PC-9 (cell line): ENCODE data around the gene PRIM2.
"Not testable (repeated sequence)": the region's sequence is repeated elsewhere in the genome, so short reads cannot be mapped to it uniquely, and the experiment has no call there.

Source experiments
- EZH2 ChIP-seq: fragments of 200-600 bp; sonication (generic); IDR thresholded peaks from 2 replicates; pipeline ENCODE4 v1.8.0; 2017; ENCODE audit warnings: antibody characterized with exemption, low read depth
- TF ChIP-seq, protein P1 (sequence below): fragments of 200-600 bp; sonication (generic); conservative IDR thresholded peaks from 2 replicates; pipeline ENCODE4 v1.6.1; 2017; ENCODE audit warnings: mixed run types, antibody characterized with exemption, mild to moderate bottlenecking, moderate library complexity

DNA sequence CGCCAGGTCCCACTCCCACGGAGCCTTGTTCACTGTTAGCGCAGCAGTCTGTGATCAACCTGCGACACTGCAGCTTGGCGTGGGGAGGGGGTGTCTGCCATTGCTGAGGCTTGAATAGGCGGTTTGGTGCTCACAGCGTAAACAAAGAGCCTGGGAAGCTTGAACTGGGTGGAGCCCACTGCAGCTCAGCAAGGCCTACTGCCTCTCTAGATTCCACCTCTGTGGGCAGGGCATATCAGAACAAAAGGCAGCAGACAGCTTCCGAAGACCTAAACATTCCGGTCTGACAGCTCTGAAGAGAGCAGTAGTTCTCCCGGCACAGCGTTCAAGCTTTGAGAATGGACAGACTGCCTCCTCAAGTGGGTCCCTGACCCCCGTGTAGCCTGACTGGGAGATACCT is 29.3 kb upstream of the PRIM2 start:
- TF ChIP-seq, protein P1, sequence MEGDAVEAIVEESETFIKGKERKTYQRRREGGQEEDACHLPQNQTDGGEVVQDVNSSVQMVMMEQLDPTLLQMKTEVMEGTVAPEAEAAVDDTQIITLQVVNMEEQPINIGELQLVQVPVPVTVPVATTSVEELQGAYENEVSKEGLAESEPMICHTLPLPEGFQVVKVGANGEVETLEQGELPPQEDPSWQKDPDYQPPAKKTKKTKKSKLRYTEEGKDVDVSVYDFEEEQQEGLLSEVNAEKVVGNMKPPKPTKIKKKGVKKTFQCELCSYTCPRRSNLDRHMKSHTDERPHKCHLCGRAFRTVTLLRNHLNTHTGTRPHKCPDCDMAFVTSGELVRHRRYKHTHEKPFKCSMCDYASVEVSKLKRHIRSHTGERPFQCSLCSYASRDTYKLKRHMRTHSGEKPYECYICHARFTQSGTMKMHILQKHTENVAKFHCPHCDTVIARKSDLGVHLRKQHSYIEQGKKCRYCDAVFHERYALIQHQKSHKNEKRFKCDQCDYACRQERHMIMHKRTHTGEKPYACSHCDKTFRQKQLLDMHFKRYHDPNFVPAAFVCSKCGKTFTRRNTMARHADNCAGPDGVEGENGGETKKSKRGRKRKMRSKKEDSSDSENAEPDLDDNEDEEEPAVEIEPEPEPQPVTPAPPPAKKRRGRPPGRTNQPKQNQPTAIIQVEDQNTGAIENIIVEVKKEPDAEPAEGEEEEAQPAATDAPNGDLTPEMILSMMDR = not testable (repeated sequence)
- not testable (repeated sequence) for TF ChIP-seq EZH2
